NCI-H1105 (cell line): ENCODE data around the gene SELENOV.

Experiments used
- DNase-seq: peaks from one replicate; lab custom pipeline; 2025; lab: John Stamatoyannopoulos, UW

SELENOV gene

GRCh38 chr19:39558624-39559117 is 43.7 kb downstream of the SELENOV start:
- no peak for DNase-seq

GRCh38 chr19:39563408-39563807 is 48.5 kb downstream of the SELENOV start:
- DNase-seq = no peak

DNA sequence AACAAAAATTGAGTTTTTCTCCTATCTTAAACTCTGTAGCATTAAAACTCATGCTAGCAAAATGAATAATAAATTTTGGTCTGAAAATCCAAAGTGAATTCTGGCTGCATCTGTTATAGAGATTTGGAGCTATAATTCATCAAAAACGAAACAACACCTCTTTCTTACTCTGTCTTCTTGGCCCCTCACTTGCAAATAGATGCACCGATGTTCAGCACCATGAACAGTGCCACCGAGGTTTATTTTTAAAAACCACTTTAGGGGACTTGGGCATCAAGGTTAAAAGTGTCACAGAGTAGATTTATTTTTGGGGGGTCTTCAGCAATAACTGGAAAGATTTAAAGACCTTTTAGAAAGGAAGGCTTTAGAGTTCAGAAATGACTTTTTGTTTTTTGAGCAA is 51.1 kb downstream of the SELENOV start:
- no peak for DNase-seq

GRCh38 chr19:39568604-39569003 is 53.7 kb downstream of the SELENOV start:
- no peak for DNase-seq
